Measurements from ENCODE around the gene CDKN1B. TPM values are rescaled to one million over a fixed set of nuclear protein-coding genes. Genes with fewer than 3 reads are reported as not detected.

Gene CDKN1B
- total RNA-seq, 4 donors from 2014 or later = 37.7 to 66.0 (median 48.1) TPM

GRCh38 chr12:12721814-12722434, 4.8 kb downstream of the CDKN1B start:
- no peaks in the 10 kb centered on the region for H3K27me3 ChIP-seq
- DNase-seq = no peak
- H3K27ac ChIP-seq = peak overlapping the region; percentile 98 to 100 (median 98)
- H3K9me3 ChIP-seq = no peaks in the 10 kb centered on the region
- peaks cover 0 to 30% (median 14%) of the 10 kb centered on the region in 4 donors for H3K4me1 ChIP-seq
- no peak for TF ChIP-seq POLR2A (IDR thresholded peaks at IDR 0.05)
- TF ChIP-seq CTCF (IDR thresholded peaks at IDR 0.05) = no peak
- H3K4me3 ChIP-seq = peak overlapping the region in 2 of 4 donors; percentile 83 to 89
- peaks cover 0 to 12% (median 0%) of the 10 kb centered on the region in 3 donors for H3K36me3 ChIP-seq

DNA sequence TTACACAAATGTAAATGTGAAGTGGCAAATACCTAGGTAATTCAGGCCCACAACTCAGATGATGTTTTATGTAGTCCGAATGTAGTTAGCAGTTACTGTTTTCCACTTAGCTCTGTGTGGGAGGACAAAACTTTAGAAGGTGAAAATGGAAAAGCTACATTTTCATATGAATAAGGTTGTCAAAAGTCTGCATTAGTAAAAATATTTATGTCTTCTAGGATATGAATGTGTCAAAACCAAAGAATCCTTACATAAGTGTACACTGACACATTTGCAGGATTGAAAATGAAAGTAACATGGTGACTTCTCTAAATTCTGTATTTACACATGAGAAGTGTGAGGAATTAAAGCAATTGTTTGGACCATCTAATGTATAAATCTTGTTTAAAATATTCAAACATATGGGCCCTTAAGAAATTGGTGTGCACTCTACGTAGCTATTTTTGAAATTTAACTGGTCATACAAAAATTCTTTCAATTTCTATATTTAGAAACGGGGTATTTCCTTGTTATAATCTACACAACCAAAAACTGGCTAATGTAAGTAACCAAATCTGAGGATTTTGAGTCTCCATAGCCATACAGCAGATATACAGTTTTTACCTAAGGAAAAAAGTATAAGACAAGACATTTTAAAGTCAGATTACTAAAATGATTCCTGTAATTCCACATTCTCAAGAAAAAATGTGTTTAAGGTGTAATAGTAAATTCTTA, 5.4 kb downstream of the CDKN1B start:
- peaks cover 0 to 30% (median 14%) of the 10 kb centered on the region in 4 donors for H3K4me1 ChIP-seq
- H3K27me3 ChIP-seq = no peaks in the 10 kb centered on the region
- no peak for TF ChIP-seq CTCF (IDR thresholded peaks at IDR 0.05)
- peak in 1 of 2 donors; percentile 17 for TF ChIP-seq POLR2A (IDR thresholded peaks at IDR 0.05)
- peak overlapping the region; percentile 98 to 100 (median 98) for H3K27ac ChIP-seq
- no peak for DNase-seq
- H3K36me3 ChIP-seq = peaks cover 0 to 12% (median 0%) of the 10 kb centered on the region in 3 donors
- peak overlapping the region; percentile 74 to 89 (median 78) for H3K4me3 ChIP-seq
- H3K9me3 ChIP-seq = no peaks in the 10 kb centered on the region

GRCh38 chr12:12723149-12723680, 6.0 kb downstream of the CDKN1B start:
- H3K4me1 ChIP-seq = peaks cover 0 to 30% (median 14%) of the 10 kb centered on the region in 4 donors
- peak overlapping the region; percentile 74 to 89 (median 78) for H3K4me3 ChIP-seq
- H3K9me3 ChIP-seq = no peaks in the 10 kb centered on the region
- no peaks in the 10 kb centered on the region for H3K27me3 ChIP-seq
- no peak for TF ChIP-seq CTCF (IDR thresholded peaks at IDR 0.05)
- no peak for TF ChIP-seq POLR2A (IDR thresholded peaks at IDR 0.05)
- DNase-seq = no peak
- peak overlapping the region; percentile 98 to 100 (median 98) for H3K27ac ChIP-seq
- peaks cover 0 to 12% (median 0%) of the 10 kb centered on the region in 3 donors for H3K36me3 ChIP-seq

- Histone ChIP-seq H3K27me3 (no peaks in the 10 kb centered on the region), H3K27ac (peak overlapping the region; percentile 98 to 100 (median 98)), H3K4me3 (peak overlapping the region; percentile 74 to 89 (median 78)), H3K9me3 (no peaks in the 10 kb centered on the region), H3K4me1 (peaks cover 0 to 30% (median 14%) of the 10 kb centered on the region in 4 donors), H3K36me3 (peaks cover 0 to 12% (median 0%) of the 10 kb centered on the region in 3 donors)
- peak; percentile 35 to 73 (median 69) for DNase-seq
- TF ChIP-seq CTCF (IDR thresholded peaks at IDR 0.05) (peak in 2 of 6 experiments; percentile 5 to 20), POLR2A (IDR thresholded peaks at IDR 0.05) (peak in 1 of 2 donors; percentile 15)
Observed at GRCh38 chr12:12723681-12724420, 6.7 kb downstream of the CDKN1B start.

DNA sequence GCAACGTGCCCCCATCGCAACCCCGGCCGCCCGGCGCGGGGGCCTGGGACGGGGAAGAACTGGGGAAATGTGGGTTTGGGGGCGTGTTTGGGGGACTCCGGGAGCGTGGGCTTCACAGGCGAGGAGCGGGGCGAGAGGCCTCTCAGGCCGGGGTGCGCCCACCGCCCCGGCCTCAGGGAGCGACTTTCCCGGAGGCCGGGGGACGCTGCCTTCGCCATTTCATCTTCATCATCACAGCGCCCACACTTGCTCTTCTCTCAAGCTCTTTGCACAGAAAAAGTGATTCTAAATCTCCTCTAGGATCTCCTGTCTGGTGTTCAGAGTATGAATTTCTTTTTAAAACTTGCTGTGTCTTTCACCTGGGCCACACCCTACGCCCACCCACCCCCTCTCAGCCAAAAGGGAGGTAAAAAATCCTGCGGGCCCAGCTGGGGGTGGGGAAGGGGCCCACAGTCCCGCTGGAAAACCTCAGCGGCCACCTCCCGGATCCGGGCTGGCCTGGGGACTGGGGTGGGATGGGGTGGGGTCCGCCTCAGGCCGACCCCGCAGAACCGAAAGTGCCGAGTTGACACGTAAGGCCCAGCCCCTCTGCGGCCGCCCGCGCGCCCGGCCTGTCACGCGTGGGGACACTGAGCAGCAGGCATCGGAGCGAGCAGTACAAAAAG, 7.4 kb downstream of the CDKN1B start:
- Histone ChIP-seq H3K36me3 (peaks cover 0 to 12% (median 0%) of the 10 kb centered on the region in 3 donors), H3K27ac (peak overlapping the region; percentile 98 to 100 (median 98)), H3K9me3 (no peaks in the 10 kb centered on the region), H3K4me3 (peak overlapping the region; percentile 74 to 89 (median 78)), H3K27me3 (no peaks in the 10 kb centered on the region), H3K4me1 (peaks cover 0 to 30% (median 14%) of the 10 kb centered on the region in 4 donors)
- TF ChIP-seq POLR2A (IDR thresholded peaks at IDR 0.05) = no peak
- TF ChIP-seq CTCF (IDR thresholded peaks at IDR 0.05) = no peak
- DNase-seq = peak in 2 of 3 donors; percentile 55 to 58
